HepG2 (cell line): ENCODE data around the gene PPP1R18. TPM values are rescaled to one million over a fixed set of nuclear protein-coding genes. Genes with fewer than 3 reads are reported as not detected.

ENCODE experiments used
- BRD4 ChIP-seq: sonication (generic); formaldehyde crosslinking; IDR thresholded peaks from 2 replicates; pipeline ENCODE4 v1.4.0; 2020; ENCODE audit warnings: missing genetic modification reagents
- FOXA3 ChIP-seq: IDR thresholded peaks from 2 replicates; pipeline ENCODE4 v1.6.1; 2016; ENCODE audit warnings: missing genetic modification reagents, missing compliant biosample characterization
- HNRNPLL ChIP-seq: fragments of 200-400 bp; formaldehyde crosslinking; IDR thresholded peaks from 2 replicates; pipeline ENCODE4 v1.6.1; 2017; ENCODE audit warnings: mild to moderate bottlenecking, low read depth, low read length; ENCODE audit not compliant: poor library complexity, severe bottlenecking
- KDM5A ChIP-seq: fragments of 200-600 bp; sonication (generic); IDR thresholded peaks from 2 replicates; pipeline ENCODE4 v1.7.0; 2018; ENCODE audit warnings: antibody characterized with exemption, mild to moderate bottlenecking, low read length, borderline replicate concordance
- PAF1 ChIP-seq: IDR thresholded peaks from 2 replicates; pipeline ENCODE4 v1.6.1; 2016; ENCODE audit warnings: missing genetic modification reagents, missing compliant biosample characterization
- SATB2 ChIP-seq: sonication (generic); formaldehyde crosslinking; IDR thresholded peaks from 2 replicates; pipeline ENCODE4 v1.5.0; 2020; ENCODE audit warnings: missing genetic modification reagents
- SNRNP70 ChIP-seq: fragments of 200-400 bp; formaldehyde crosslinking; IDR thresholded peaks from 2 replicates; pipeline ENCODE4 v1.6.1; 2017; ENCODE audit warnings: mild to moderate bottlenecking, low read depth, low read length, moderate library complexity
- XRCC5 ChIP-seq: fragments of 200-400 bp; formaldehyde crosslinking; optimal IDR thresholded peaks from 2 replicates; pipeline ENCODE3; 2017; ENCODE audit warnings: mild to moderate bottlenecking, low read length
- YY1 ChIP-seq: IDR thresholded peaks from 2 replicates; pipeline ENCODE4 v1.6.1; 2011; ENCODE audit warnings: low read length, low read depth, moderate library complexity, mild to moderate bottlenecking; ENCODE audit not compliant: insufficient read depth, insufficient replicate concordance
- ZBTB38 ChIP-seq: sonication (generic); formaldehyde crosslinking; IDR thresholded peaks from 2 replicates; pipeline ENCODE4 v1.5.1; 2020; ENCODE audit warnings: mild to moderate bottlenecking, missing genetic modification reagents
- ZNF331 ChIP-seq: sonication (generic); formaldehyde crosslinking; IDR thresholded peaks from 2 replicates; pipeline ENCODE4 v1.4.0; 2020; ENCODE audit warnings: missing genetic modification reagents
- polyA plus RNA-seq, 8 experiments: library from polyadenylated mRNA; depleted of rRNA in 3 of 8; stranded (reverse) in 7 of 8; unstranded in 1 of 8; fragments of >200 nt; fragmentation: Illumina TruSeq in 4 of 8; extraction: Trizol in 4 of 8; gene quantifications; 2 replicates each; pipeline versions ENCODE4 v1.2.1 to v1.2.3, GENCODE V29; 2011 to 2016; ENCODE audit warnings: low read depth in 4 of 8, missing spikeins in 1 of 8, mixed read lengths in 1 of 8; ENCODE audit not compliant: insufficient read depth in 1 of 8
- total RNA-seq, 5 experiments: library from RNA; depleted of rRNA; stranded (reverse); fragments of >200 nt; fragmentation: Illumina TruSeq; extraction: Trizol; gene quantifications; 2 replicates each; pipeline ENCODE4 v1.2.3, GENCODE V29; 2016; ENCODE audit warnings: low read depth in 1 of 5
- TF ChIP-seq, protein P1 (sequence below): sonication (generic); formaldehyde crosslinking; IDR thresholded peaks from 2 replicates; pipeline ENCODE4 v1.5.0; 2020; ENCODE audit warnings: mild to moderate bottlenecking, missing genetic modification reagents, moderate library complexity
- TF ChIP-seq, protein P2 (sequence below): sonication (generic); formaldehyde crosslinking; IDR thresholded peaks from 2 replicates; pipeline ENCODE4 v1.8.1; 2023; ENCODE audit warnings: mild to moderate bottlenecking, missing genetic modification reagents, borderline replicate concordance
- TF ChIP-seq, protein P3 (sequence below): sonication (generic); formaldehyde crosslinking; conservative IDR thresholded peaks from 2 replicates; pipeline ENCODE4 v1.4.0; 2020; ENCODE audit warnings: missing genetic modification reagents

The PPP1R18 gene
- total and polyA plus RNA-seq, 2 of the 13 experiments (the other 11 are each of a cell fraction or from before 2014, with no cell fraction given) = 4.9 to 9.2 TPM

- TF ChIP-seq HNRNPLL (peak; percentile 60), KDM5A (peak; percentile 68; the same call in 1 of the 2 replicates), ZBTB38 (CRISPR knock-in tag) (peak; percentile 91), XRCC5 (peak; percentile 14), YY1 (peak; percentile 15), PAF1 (CRISPR knock-in tag) (no peak), FOXA3 (CRISPR knock-in tag) (no peak), SATB2 (CRISPR knock-in tag) (no peak), ZNF331 (CRISPR knock-in tag) (0 out of 2 replicates have a peak, but pooled peaks have one; percentile 2), BRD4 (no peak), SNRNP70 (no peak)
- TF ChIP-seq, protein P1, sequence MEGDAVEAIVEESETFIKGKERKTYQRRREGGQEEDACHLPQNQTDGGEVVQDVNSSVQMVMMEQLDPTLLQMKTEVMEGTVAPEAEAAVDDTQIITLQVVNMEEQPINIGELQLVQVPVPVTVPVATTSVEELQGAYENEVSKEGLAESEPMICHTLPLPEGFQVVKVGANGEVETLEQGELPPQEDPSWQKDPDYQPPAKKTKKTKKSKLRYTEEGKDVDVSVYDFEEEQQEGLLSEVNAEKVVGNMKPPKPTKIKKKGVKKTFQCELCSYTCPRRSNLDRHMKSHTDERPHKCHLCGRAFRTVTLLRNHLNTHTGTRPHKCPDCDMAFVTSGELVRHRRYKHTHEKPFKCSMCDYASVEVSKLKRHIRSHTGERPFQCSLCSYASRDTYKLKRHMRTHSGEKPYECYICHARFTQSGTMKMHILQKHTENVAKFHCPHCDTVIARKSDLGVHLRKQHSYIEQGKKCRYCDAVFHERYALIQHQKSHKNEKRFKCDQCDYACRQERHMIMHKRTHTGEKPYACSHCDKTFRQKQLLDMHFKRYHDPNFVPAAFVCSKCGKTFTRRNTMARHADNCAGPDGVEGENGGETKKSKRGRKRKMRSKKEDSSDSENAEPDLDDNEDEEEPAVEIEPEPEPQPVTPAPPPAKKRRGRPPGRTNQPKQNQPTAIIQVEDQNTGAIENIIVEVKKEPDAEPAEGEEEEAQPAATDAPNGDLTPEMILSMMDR (CRISPR knock-in tag) = 0 out of 2 replicates have a peak, but pooled peaks have one; percentile 10
- TF ChIP-seq, protein P2, sequence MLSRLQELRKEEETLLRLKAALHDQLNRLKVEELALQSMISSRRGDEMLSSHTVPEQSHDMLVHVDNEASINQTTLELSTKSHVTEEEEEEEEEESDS (CRISPR knock-in tag) = 0 out of 2 replicates have a peak, but pooled peaks have one; percentile 72
- TF ChIP-seq, protein P3, sequence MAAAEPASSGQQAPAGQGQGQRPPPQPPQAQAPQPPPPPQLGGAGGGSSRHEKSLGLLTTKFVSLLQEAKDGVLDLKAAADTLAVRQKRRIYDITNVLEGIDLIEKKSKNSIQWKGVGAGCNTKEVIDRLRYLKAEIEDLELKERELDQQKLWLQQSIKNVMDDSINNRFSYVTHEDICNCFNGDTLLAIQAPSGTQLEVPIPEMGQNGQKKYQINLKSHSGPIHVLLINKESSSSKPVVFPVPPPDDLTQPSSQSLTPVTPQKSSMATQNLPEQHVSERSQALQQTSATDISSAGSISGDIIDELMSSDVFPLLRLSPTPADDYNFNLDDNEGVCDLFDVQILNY (CRISPR knock-in tag) = no peak
- TF ChIP-seq, all 625 proteins: peak for 40
Observed at GRCh38 chr6:30646450-30647241, 39.8 kb downstream of the PPP1R18 start, which contains the start of gene C6orf136 (continued).
